Fibroblast of mammary gland (primary cell): ENCODE results near the gene INPP5A.

ENCODE experiments used
- DNase-seq: peaks from one replicate; pipeline ENCODE4 v3.0.0-alpha.2; 2010; ENCODE audit warnings: low read depth
- H3K4me3 ChIP-seq: 2 replicates; pipeline ENCODE4 v1.5.1; 2011; ENCODE audit warnings: low read depth, mild to moderate bottlenecking, low read length, moderate library complexity; ENCODE audit not compliant: control insufficient read depth
- CTCF ChIP-seq: conservative IDR thresholded peaks from 2 replicates; pipeline ENCODE4 v1.5.1; 2011; ENCODE audit warnings: low read depth, low read length, inconsistent platforms; ENCODE audit not compliant: control insufficient read depth, insufficient read depth

Gene INPP5A

GRCh38 chr10:132688580-132689420 is 151.2 kb downstream of the INPP5A start:
- no peak for DNase-seq
- H3K4me3 ChIP-seq = no peak overlapping the region
- TF ChIP-seq CTCF = no peak

- no peak for DNase-seq
- no peak for TF ChIP-seq CTCF
- H3K4me3 ChIP-seq = no peak overlapping the region
These were observed 152.3 kb downstream of the INPP5A start for GRCh38 chr10:132689721-132690360.

GRCh38 chr10:132690401-132690800 is 152.8 kb downstream of the INPP5A start:
- H3K4me3 ChIP-seq = no peak overlapping the region
- DNase-seq = no peak
- TF ChIP-seq CTCF = no peak

- no peak overlapping the region for H3K4me3 ChIP-seq
- no peak for TF ChIP-seq CTCF
- no peak for DNase-seq
These were observed 153.4 kb downstream of the INPP5A start for GRCh38 chr10:132690821-132691610.

- DNase-seq = no peak
- no peak overlapping the region for H3K4me3 ChIP-seq
- TF ChIP-seq CTCF = no peak
These were observed 154.1 kb downstream of the INPP5A start for GRCh38 chr10:132691711-132692153.

GRCh38 chr10:132692311-132692710 is 154.7 kb downstream of the INPP5A start:
- DNase-seq = no peak
- no peak overlapping the region for H3K4me3 ChIP-seq
- TF ChIP-seq CTCF = no peak
